Upper lobe of right lung (tissue), 1 donor: ENCODE results near the gene MBLAC1. TPM values are rescaled to one million over a fixed set of nuclear protein-coding genes. Genes with fewer than 3 reads are reported as not detected.

Experiments
- ATAC-seq: fragments of 200-7000 bp; cut with Tn5 transposase; one replicate; pipeline ENCODE4 v1.9.1; 2020; ENCODE audit warnings: mild to moderate bottlenecking, moderate library complexity
- DNase-seq: peaks from one replicate; pipeline ENCODE4 v3.0.0-alpha.2; 2020
- H3K27ac ChIP-seq: fragments of 200-600 bp; one replicate; pipeline ENCODE4 v1.8.0; 2022
- H3K27me3 ChIP-seq: fragments of 200-600 bp; one replicate; pipeline ENCODE4 v1.8.0; 2022; ENCODE audit warnings: mild to moderate bottlenecking
- H3K36me3 ChIP-seq: fragments of 200-600 bp; one replicate; pipeline ENCODE4 v1.8.0; 2022
- H3K4me1 ChIP-seq: fragments of 200-600 bp; one replicate; pipeline ENCODE4 v1.8.0; 2022
- H3K4me3 ChIP-seq: fragments of 200-600 bp; one replicate; pipeline ENCODE4 v1.8.0; 2022; ENCODE audit warnings: mild to moderate bottlenecking
- H3K9me3 ChIP-seq: fragments of 200-600 bp; one replicate; pipeline ENCODE4 v1.8.0; 2022
- intact Hi-C: fragments of 100-400 bp; cut with DNase I; formaldehyde crosslinking; loops from one replicate; pipeline ENCODE4 v1.11.0; 2022
- total RNA-seq: library from RNA; stranded (reverse); fragmentation: NEBNext Ultra II Directional; extraction: Animal tissue kit (Norgen Biotek cat#: 25700); gene quantifications from one replicate; pipeline ENCODE4 v1.2.1, GENCODE V29; 2021
- TF ChIP-seq, protein P1 (sequence below): fragments of 200-600 bp; IDR thresholded peaks from one replicate; pipeline ENCODE4 v1.8.0; 2022; ENCODE audit warnings: antibody characterized with exemption
- donor health status: DM: no; HTN: yes; CAD: no; lungs with severe emphysema.

The MBLAC1 gene
- total RNA-seq, 1 donor from 2014 or later, result 3.0 TPM

DNA sequence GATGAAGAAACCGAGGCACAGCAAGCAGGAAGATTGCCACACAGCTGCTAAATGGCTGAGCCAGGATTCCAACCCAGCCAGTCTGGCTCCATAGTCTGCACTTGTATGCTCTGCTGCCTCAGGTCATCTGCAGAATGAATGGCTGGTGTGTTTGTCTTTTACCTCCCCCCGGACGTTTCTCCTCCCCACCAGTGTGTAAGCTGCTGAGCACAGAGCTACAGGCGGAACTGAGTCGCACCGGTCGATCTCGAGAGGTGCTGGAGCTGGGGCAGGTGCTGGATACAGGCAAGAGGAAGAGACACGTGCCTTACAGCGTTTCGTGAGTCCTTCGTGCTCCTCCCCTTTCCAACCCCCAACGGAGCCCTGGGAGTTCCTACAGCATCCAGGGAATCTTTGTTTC, 4.7 kb upstream of the MBLAC1 start:
- H3K27me3 ChIP-seq, result no peaks in the 10 kb centered on the region
- TF ChIP-seq, protein P1, sequence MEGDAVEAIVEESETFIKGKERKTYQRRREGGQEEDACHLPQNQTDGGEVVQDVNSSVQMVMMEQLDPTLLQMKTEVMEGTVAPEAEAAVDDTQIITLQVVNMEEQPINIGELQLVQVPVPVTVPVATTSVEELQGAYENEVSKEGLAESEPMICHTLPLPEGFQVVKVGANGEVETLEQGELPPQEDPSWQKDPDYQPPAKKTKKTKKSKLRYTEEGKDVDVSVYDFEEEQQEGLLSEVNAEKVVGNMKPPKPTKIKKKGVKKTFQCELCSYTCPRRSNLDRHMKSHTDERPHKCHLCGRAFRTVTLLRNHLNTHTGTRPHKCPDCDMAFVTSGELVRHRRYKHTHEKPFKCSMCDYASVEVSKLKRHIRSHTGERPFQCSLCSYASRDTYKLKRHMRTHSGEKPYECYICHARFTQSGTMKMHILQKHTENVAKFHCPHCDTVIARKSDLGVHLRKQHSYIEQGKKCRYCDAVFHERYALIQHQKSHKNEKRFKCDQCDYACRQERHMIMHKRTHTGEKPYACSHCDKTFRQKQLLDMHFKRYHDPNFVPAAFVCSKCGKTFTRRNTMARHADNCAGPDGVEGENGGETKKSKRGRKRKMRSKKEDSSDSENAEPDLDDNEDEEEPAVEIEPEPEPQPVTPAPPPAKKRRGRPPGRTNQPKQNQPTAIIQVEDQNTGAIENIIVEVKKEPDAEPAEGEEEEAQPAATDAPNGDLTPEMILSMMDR, result no peak
- H3K4me1 ChIP-seq, result peaks cover 23% of the 10 kb centered on the region
- no peak overlapping the region for H3K4me3 ChIP-seq
- no peaks in the 10 kb centered on the region for H3K9me3 ChIP-seq
- DNase-seq (no peak), ATAC-seq (no peak)
- H3K27ac ChIP-seq, result no peak overlapping the region
- peaks cover 5% of the 10 kb centered on the region for H3K36me3 ChIP-seq
- intact Hi-C loops, result no loop called here

GRCh38 chr7:100122568-100122967, 4.2 kb upstream of the MBLAC1 start:
- no peaks in the 10 kb centered on the region for H3K27me3 ChIP-seq
- ATAC-seq (no peak), DNase-seq (no peak)
- H3K36me3 ChIP-seq, result peaks cover 5% of the 10 kb centered on the region
- peaks cover 23% of the 10 kb centered on the region for H3K4me1 ChIP-seq
- H3K27ac ChIP-seq, result no peak overlapping the region
- TF ChIP-seq, protein P1, result no peak
- H3K9me3 ChIP-seq, result no peaks in the 10 kb centered on the region
- intact Hi-C loops, result no loop called here
- no peak overlapping the region for H3K4me3 ChIP-seq

GRCh38 chr7:100124301-100125230, 2.2 kb upstream of the MBLAC1 start:
- Histone ChIP-seq H3K9me3 (no peaks in the 10 kb centered on the region), H3K4me1 (peaks cover 22% of the 10 kb centered on the region), H3K4me3 (no peak overlapping the region), H3K36me3 (peaks cover 5% of the 10 kb centered on the region), H3K27me3 (no peaks in the 10 kb centered on the region), H3K27ac (no peak overlapping the region)
- TF ChIP-seq, protein P1, result no peak
- ATAC-seq (no peak), DNase-seq (no peak)
- intact Hi-C loops, result no loop called here

GRCh38 chr7:100126239-100126930, 382 bp upstream of the MBLAC1 start:
- Histone ChIP-seq H3K27ac (peak overlapping the region; percentile 95), H3K36me3 (peaks cover 5% of the 10 kb centered on the region), H3K9me3 (no peaks in the 10 kb centered on the region), H3K4me3 (peak overlapping the region; percentile 88), H3K27me3 (no peaks in the 10 kb centered on the region), H3K4me1 (peaks cover 16% of the 10 kb centered on the region)
- intact Hi-C loops, result no loop called here
- ATAC-seq (no peak), DNase-seq (no peak)
- TF ChIP-seq, protein P1, result no peak

DNA sequence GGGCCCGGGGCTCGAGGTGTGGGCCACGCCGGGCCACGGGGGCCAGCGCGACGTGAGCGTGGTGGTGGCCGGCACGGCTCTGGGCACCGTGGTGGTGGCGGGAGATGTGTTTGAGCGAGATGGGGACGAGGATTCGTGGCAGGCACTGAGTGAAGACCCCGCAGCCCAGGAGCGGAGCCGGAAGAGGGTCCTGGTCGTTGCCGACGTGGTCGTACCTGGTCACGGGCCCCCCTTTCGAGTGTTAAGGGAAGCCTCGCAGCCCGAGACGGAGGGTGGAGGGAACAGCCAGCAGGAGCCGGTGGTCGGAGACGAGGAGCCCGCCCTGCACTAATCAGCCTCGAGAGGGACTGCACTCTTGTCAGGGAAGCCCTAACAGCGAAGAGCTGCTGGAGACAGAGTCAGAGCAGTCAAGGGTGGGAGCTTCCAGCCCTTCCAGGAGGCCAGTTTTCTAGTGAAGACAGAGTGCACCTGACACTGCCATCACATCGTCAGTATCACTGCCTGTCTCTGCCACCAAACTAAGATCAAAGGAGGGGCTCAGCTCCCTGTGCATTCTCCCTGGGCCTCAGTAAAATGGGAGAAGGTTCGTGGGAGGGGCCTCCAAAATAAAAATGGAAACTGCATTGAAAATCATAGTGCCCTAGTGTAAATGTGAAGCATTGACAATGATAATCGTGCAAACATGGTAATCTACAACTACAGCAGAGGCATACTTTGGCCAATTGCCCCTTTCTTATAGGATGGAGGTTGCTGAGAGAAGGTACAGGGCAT, 1.3 kb downstream of the MBLAC1 start:
- intact Hi-C loops, result no loop called here
- H3K4me3 ChIP-seq, result peak overlapping the region; percentile 88
- TF ChIP-seq, protein P1, result no peak
- no peaks in the 10 kb centered on the region for H3K27me3 ChIP-seq
- ATAC-seq, result no peak
- H3K4me1 ChIP-seq, result peaks cover 16% of the 10 kb centered on the region
- DNase-seq, result no peak
- H3K27ac ChIP-seq, result peak overlapping the region; percentile 95
- H3K9me3 ChIP-seq, result no peaks in the 10 kb centered on the region
- H3K36me3 ChIP-seq, result no peaks in the 10 kb centered on the region
